Measurements from ENCODE around the gene TCEAL9. TPM values are rescaled to one million over a fixed set of nuclear protein-coding genes. Genes with fewer than 3 reads are reported as not detected.

TCEAL9 gene
- polyA plus RNA-seq (2013) = 233 and 243 TPM in 2 replicates

DNA sequence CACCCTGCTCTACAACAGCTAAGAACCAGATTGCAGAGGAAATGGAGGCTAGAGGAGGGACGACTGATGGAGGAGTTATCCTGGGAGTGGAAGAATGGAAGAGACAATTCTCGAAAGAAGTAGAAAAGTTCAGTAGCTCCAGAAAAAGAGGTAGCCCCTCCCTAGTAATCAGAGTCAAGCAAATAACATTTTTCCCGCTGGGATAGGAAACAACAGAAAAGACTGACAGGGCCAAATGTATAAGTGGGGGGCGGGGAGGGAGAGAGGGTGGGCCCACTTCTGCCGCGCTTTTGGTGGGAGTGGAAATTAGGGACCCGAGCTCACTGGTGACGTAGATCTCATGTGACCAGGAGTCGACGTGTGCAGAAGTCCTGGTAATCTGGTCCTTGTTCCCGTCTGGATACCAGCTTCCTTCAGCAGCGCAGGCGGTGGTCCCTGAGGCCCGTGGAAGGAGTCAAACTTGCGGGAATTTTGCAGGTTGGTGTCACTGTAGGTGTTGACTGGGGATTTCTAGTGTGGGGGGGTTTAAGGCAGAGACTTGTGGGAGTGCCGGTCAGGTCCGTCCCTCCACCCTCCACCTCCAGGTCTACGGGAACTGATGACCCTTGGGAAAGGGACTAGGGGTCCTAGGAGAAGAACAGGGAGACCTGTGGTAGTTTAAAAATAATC, at the start of gene TCEAL9:
TCEAL9 (plus strand) TSS at position 377 of the 669 bp plus-strand sequence. CDS start 1,179 bp downstream, outside the sequence.
- H2BK5ac ChIP-seq (ENCODE audit: low read depth, low read length, poor library complexity) = peak within 1 kb of the TSS; percentile 70
- no CpG with 5 or more reads among the region's 18 CpGs for WGBS (ENCODE audit: extremely low coverage, insufficient coverage, insufficient read length)

GRCh38 chrX:103309860-103310554, 46.3 kb upstream of the TCEAL9 start:
- no peak overlapping the region for H4K91ac ChIP-seq (ENCODE audit: low read depth, low read length)
- no peaks in the 10 kb centered on the region for H3K36me3 ChIP-seq (ENCODE audit: control insufficient read depth in 1 of 2, insufficient read depth in 2 of 2, low read length in 2 of 2)

More for the DNA sequence above, at the start of gene TCEAL9:
- no peak within 1 kb of the TSS for H2BK12ac ChIP-seq (ENCODE audit: low read length)
- H3K9me3 ChIP-seq (ENCODE audit: insufficient read depth, low read depth, low read length) = no peaks in the 10 kb centered on the region
- H3K18ac ChIP-seq (ENCODE audit: low read length) = peak within 1 kb of the TSS; percentile 98
- H3K4ac ChIP-seq (ENCODE audit: low read depth, low read length) = peak within 1 kb of the TSS; percentile 99
- peak within 1 kb of the TSS; percentile 90 for H4K12ac ChIP-seq (ENCODE audit: low read depth, low read length)
- H4K91ac ChIP-seq (ENCODE audit: low read depth, low read length) = peak within 1 kb of the TSS; percentile 83
- peak within 1 kb of the TSS; percentile 94 for H3K14ac ChIP-seq (ENCODE audit: low read length)
- H3K4me2 ChIP-seq (ENCODE audit: low read length) = peak within 1 kb of the TSS; percentile 52
- H3K4me1 ChIP-seq (ENCODE audit: control insufficient read depth in 1 of 2, insufficient read depth in 2 of 2, low read length in 2 of 2) = no peaks in the 10 kb centered on the region
- peak within 1 kb of the TSS; percentile 90 for H3K4me3 ChIP-seq (ENCODE audit: low read depth, low read length)
- peaks cover 7% of the 10 kb centered on the region for H3K79me2 ChIP-seq (ENCODE audit: control insufficient read depth, insufficient read depth, low read length, poor library complexity)
- peak within 1 kb of the TSS; percentile 91 for H4K8ac ChIP-seq (ENCODE audit: low read depth, low read length)
- H2AK5ac ChIP-seq (ENCODE audit: low read length) = peak within 1 kb of the TSS; percentile 94
- DNase-seq = peak; percentile 34 to 59
- no peak within 1 kb of the TSS for H3K23ac ChIP-seq (ENCODE audit: low read length)
- H2AFZ ChIP-seq (ENCODE audit: insufficient read depth, low read length, poor library complexity) = peak within 1 kb of the TSS; percentile 25
- H3K79me1 ChIP-seq (ENCODE audit: low read length) = peaks cover 9% of the 10 kb centered on the region
- peak within 1 kb of the TSS; percentile 98 for H3K9ac ChIP-seq (ENCODE audit: low read length)
- H2BK120ac ChIP-seq (ENCODE audit: insufficient read depth, low read length, poor library complexity) = peak within 1 kb of the TSS; percentile 85
- H3K27ac ChIP-seq (ENCODE audit: low read depth, low read length) = peak within 1 kb of the TSS; percentile 89
- H3K36me3 ChIP-seq (ENCODE audit: control insufficient read depth in 1 of 2, insufficient read depth in 2 of 2, low read length in 2 of 2) = no peaks in the 10 kb centered on the region
- no peaks in the 10 kb centered on the region for H3K27me3 ChIP-seq (ENCODE audit: insufficient read depth, low read length)

GRCh38 chrX:103310555-103311398, 45.5 kb upstream of the TCEAL9 start, which contains the start of gene BEX2:
Gene BEX2, minus strand, starts transcription at chrX:103310990. Its CDS starts 1,014 bp downstream, at chrX:103309976.
- Histone ChIP-seq H2BK5ac (ENCODE audit: low read depth, low read length, poor library complexity) (no peak within 1 kb of the TSS), H3K18ac (ENCODE audit: low read length) (peak within 1 kb of the TSS; percentile 75), H3K4me2 (ENCODE audit: low read length) (peak within 1 kb of the TSS; percentile 84), H2AFZ (ENCODE audit: insufficient read depth, low read length, poor library complexity) (peak within 1 kb of the TSS; percentile 97), H3K4me1 (ENCODE audit: control insufficient read depth in 1 of 2, insufficient read depth in 2 of 2, low read length in 2 of 2) (peaks cover 3 to 4% of the 10 kb centered on the region in 2 experiments), H3K23ac (ENCODE audit: low read length) (no peak within 1 kb of the TSS), H3K27me3 (ENCODE audit: insufficient read depth, low read length) (no peaks in the 10 kb centered on the region), H3K79me1 (ENCODE audit: low read length) (peaks cover 4% of the 10 kb centered on the region), H2BK120ac (ENCODE audit: insufficient read depth, low read length, poor library complexity) (no peak within 1 kb of the TSS), H3K36me3 (ENCODE audit: control insufficient read depth in 1 of 2, insufficient read depth in 2 of 2, low read length in 2 of 2) (no peaks in the 10 kb centered on the region), H4K12ac (ENCODE audit: low read depth, low read length) (peak within 1 kb of the TSS; percentile 54), H3K9ac (ENCODE audit: low read length) (peak within 1 kb of the TSS; percentile 7), H4K91ac (ENCODE audit: low read depth, low read length) (peak within 1 kb of the TSS; percentile 37), H2AK5ac (ENCODE audit: low read length) (no peak within 1 kb of the TSS), H3K14ac (ENCODE audit: low read length) (peak within 1 kb of the TSS; percentile 51), H3K4ac (ENCODE audit: low read depth, low read length) (peak within 1 kb of the TSS; percentile 27), H4K8ac (ENCODE audit: low read depth, low read length) (peak within 1 kb of the TSS; percentile 73), H3K79me2 (ENCODE audit: control insufficient read depth, insufficient read depth, low read length, poor library complexity) (peaks cover 2% of the 10 kb centered on the region), H3K4me3 (ENCODE audit: low read depth, low read length) (peak within 1 kb of the TSS; percentile 81), H3K27ac (ENCODE audit: low read depth, low read length) (no peak within 1 kb of the TSS), H3K9me3 (ENCODE audit: insufficient read depth, low read depth, low read length) (no peaks in the 10 kb centered on the region), H2BK12ac (ENCODE audit: low read length) (no peak within 1 kb of the TSS)
- DNase-seq = peak; percentile 45 to 60
- WGBS (ENCODE audit: extremely low coverage, insufficient coverage, insufficient read length) = no CpG with 5 or more reads among the region's 52 CpGs

More at GRCh38 chrX:103309860-103310554, 46.3 kb upstream of the TCEAL9 start:
- Histone ChIP-seq H3K4me1 (ENCODE audit: control insufficient read depth in 1 of 2, insufficient read depth in 2 of 2, low read length in 2 of 2) (peaks cover 3 to 4% of the 10 kb centered on the region in 2 experiments), H3K79me2 (ENCODE audit: control insufficient read depth, insufficient read depth, low read length, poor library complexity) (peaks cover 2% of the 10 kb centered on the region), H2AFZ (ENCODE audit: insufficient read depth, low read length, poor library complexity) (peak overlapping the region; percentile 93), H2BK120ac (ENCODE audit: insufficient read depth, low read length, poor library complexity) (no peak overlapping the region), H4K8ac (ENCODE audit: low read depth, low read length) (peak overlapping the region; percentile 65), H3K14ac (ENCODE audit: low read length) (no peak overlapping the region), H3K18ac (ENCODE audit: low read length) (no peak overlapping the region), H2BK12ac (ENCODE audit: low read length) (no peak overlapping the region), H3K9ac (ENCODE audit: low read length) (no peak overlapping the region), H4K12ac (ENCODE audit: low read depth, low read length) (peak overlapping the region; percentile 54), H3K4ac (ENCODE audit: low read depth, low read length) (peak overlapping the region; percentile 27), H3K9me3 (ENCODE audit: insufficient read depth, low read depth, low read length) (no peaks in the 10 kb centered on the region), H2BK5ac (ENCODE audit: low read depth, low read length, poor library complexity) (no peak overlapping the region), H3K4me3 (ENCODE audit: low read depth, low read length) (peak overlapping the region; percentile 81), H3K79me1 (ENCODE audit: low read length) (peaks cover 4% of the 10 kb centered on the region), H3K27me3 (ENCODE audit: insufficient read depth, low read length) (no peaks in the 10 kb centered on the region), H2AK5ac (ENCODE audit: low read length) (no peak overlapping the region), H3K4me2 (ENCODE audit: low read length) (peak overlapping the region; percentile 84), H3K23ac (ENCODE audit: low read length) (no peak overlapping the region), H3K27ac (ENCODE audit: low read depth, low read length) (no peak overlapping the region)
- no peak for DNase-seq
- no CpG with 5 or more reads among the region's 32 CpGs for WGBS (ENCODE audit: extremely low coverage, insufficient coverage, insufficient read length)

GRCh38 chrX:103311399-103311780, 44.9 kb upstream of the TCEAL9 start:
- no peak overlapping the region for H2BK12ac ChIP-seq (ENCODE audit: low read length)
- H3K79me2 ChIP-seq (ENCODE audit: control insufficient read depth, insufficient read depth, low read length, poor library complexity) = peaks cover 2% of the 10 kb centered on the region
- H3K4me3 ChIP-seq (ENCODE audit: low read depth, low read length) = no peak overlapping the region
- no peak overlapping the region for H4K8ac ChIP-seq (ENCODE audit: low read depth, low read length)
- no peak overlapping the region for H4K91ac ChIP-seq (ENCODE audit: low read depth, low read length)
- no peak overlapping the region for H3K9ac ChIP-seq (ENCODE audit: low read length)
- H2BK5ac ChIP-seq (ENCODE audit: low read depth, low read length, poor library complexity) = no peak overlapping the region
- no peak overlapping the region for H3K27ac ChIP-seq (ENCODE audit: low read depth, low read length)
- no peak overlapping the region for H3K14ac ChIP-seq (ENCODE audit: low read length)
- no peak overlapping the region for H4K12ac ChIP-seq (ENCODE audit: low read depth, low read length)
- WGBS (ENCODE audit: extremely low coverage, insufficient coverage, insufficient read length) = no CpG with 5 or more reads among the region's 3 CpGs
- no peak overlapping the region for H3K4ac ChIP-seq (ENCODE audit: low read depth, low read length)
- H3K36me3 ChIP-seq (ENCODE audit: control insufficient read depth in 1 of 2, insufficient read depth in 2 of 2, low read length in 2 of 2) = no peaks in the 10 kb centered on the region
- no peak for DNase-seq
- no peaks in the 10 kb centered on the region for H3K27me3 ChIP-seq (ENCODE audit: insufficient read depth, low read length)
- no peak overlapping the region for H2BK120ac ChIP-seq (ENCODE audit: insufficient read depth, low read length, poor library complexity)
- peaks cover 3 to 4% of the 10 kb centered on the region in 2 experiments for H3K4me1 ChIP-seq (ENCODE audit: control insufficient read depth in 1 of 2, insufficient read depth in 2 of 2, low read length in 2 of 2)
- H3K18ac ChIP-seq (ENCODE audit: low read length) = no peak overlapping the region
- no peak overlapping the region for H2AK5ac ChIP-seq (ENCODE audit: low read length)
- no peak overlapping the region for H3K4me2 ChIP-seq (ENCODE audit: low read length)
- peaks cover 4% of the 10 kb centered on the region for H3K79me1 ChIP-seq (ENCODE audit: low read length)
- H2AFZ ChIP-seq (ENCODE audit: insufficient read depth, low read length, poor library complexity) = no peak overlapping the region
- no peaks in the 10 kb centered on the region for H3K9me3 ChIP-seq (ENCODE audit: insufficient read depth, low read depth, low read length)
- H3K23ac ChIP-seq (ENCODE audit: low read length) = no peak overlapping the region

Data from trophoblast cell (in vitro differentiated cells and primary cell).